Duodenal mucosa (tissue), 2 donors: ENCODE results near the gene RPL28.
"Not testable (repeated sequence)": the region's sequence is repeated elsewhere in the genome, so short reads cannot be mapped to it uniquely, and the experiment has no call there.

Experiments used
- H3K27ac ChIP-seq: one replicate; pipeline ENCODE4 v1.7.0; 2013; ENCODE audit warnings: low read depth, low read length
- H3K27me3 ChIP-seq, 2 donors: one replicate each; pipeline ENCODE4 v1.7.0; 2013; ENCODE audit warnings: low read length in 2 of 2, control low read depth in 1 of 2; ENCODE audit not compliant: insufficient read depth in 2 of 2, control insufficient read depth in 1 of 2
- H3K36me3 ChIP-seq, 2 donors: one replicate each; pipeline ENCODE4 v1.7.0; 2013; ENCODE audit warnings: low read length in 2 of 2, control low read depth in 1 of 2; ENCODE audit not compliant: insufficient read depth in 2 of 2, control insufficient read depth in 1 of 2
- H3K4me1 ChIP-seq, 2 donors: one replicate each; pipeline ENCODE4 v1.7.0; 2013; ENCODE audit warnings: low read length in 2 of 2, control low read depth in 1 of 2; ENCODE audit not compliant: insufficient read depth in 2 of 2, control insufficient read depth in 1 of 2
- H3K4me3 ChIP-seq, 2 donors: one replicate each; pipeline ENCODE4 v1.7.0; 2013; ENCODE audit warnings: low read length in 2 of 2, low read depth in 1 of 2
- H3K9ac ChIP-seq, 2 donors: one replicate each; pipeline ENCODE4 v1.7.0; 2013; ENCODE audit warnings: low read length in 2 of 2, low read depth in 1 of 2
- H3K9me3 ChIP-seq, 2 donors: one replicate each; pipeline ENCODE4 v1.7.0; 2013; ENCODE audit warnings: low read length in 2 of 2, control low read depth in 1 of 2; ENCODE audit not compliant: control insufficient read depth in 1 of 2

Gene RPL28

GRCh38 chr19:55392820-55393761, 7.4 kb downstream of the RPL28 start:
- Histone ChIP-seq H3K9me3 (no peaks in the 10 kb centered on the region), H3K27ac (no peak overlapping the region), H3K4me3 (no peak overlapping the region), H3K4me1 (peaks cover 13 to 14% of the 10 kb centered on the region in 2 donors), H3K9ac (no peak overlapping the region), H3K36me3 (peaks cover 28 to 34% of the 10 kb centered on the region in 2 donors), H3K27me3 (no peaks in the 10 kb centered on the region)

GRCh38 chr19:55398200-55398925, 12.6 kb downstream of the RPL28 start:
- Histone ChIP-seq H3K27ac (no peak overlapping the region), H3K36me3 (peaks cover 26 to 31% of the 10 kb centered on the region in 2 donors), H3K9ac (no peak overlapping the region), H3K4me3 (no peak overlapping the region), H3K9me3 (no peaks in the 10 kb centered on the region), H3K27me3 (no peaks in the 10 kb centered on the region), H3K4me1 (no peaks in the 10 kb centered on the region)

- H3K9ac ChIP-seq: no peak overlapping the region
- no peaks in the 10 kb centered on the region for H3K27me3 ChIP-seq
- no peak overlapping the region for H3K4me3 ChIP-seq
- H3K36me3 ChIP-seq: peaks cover 30 to 42% of the 10 kb centered on the region in 2 donors
- H3K9me3 ChIP-seq: no peaks in the 10 kb centered on the region
- H3K27ac ChIP-seq: no peak overlapping the region
- peaks cover 0 to 2% of the 10 kb centered on the region in 2 donors for H3K4me1 ChIP-seq
Measured at GRCh38 chr19:55400281-55401087, 14.8 kb downstream of the RPL28 start.

- not testable (repeated sequence) for H3K27me3 ChIP-seq, H3K9ac ChIP-seq, H3K27ac ChIP-seq, H3K9me3 ChIP-seq, H3K4me3 ChIP-seq
- Histone ChIP-seq H3K4me1 (peaks cover 8 to 11% of the 10 kb centered on the region in 2 donors), H3K36me3 (peaks cover 34 to 51% of the 10 kb centered on the region in 2 donors)
Measured at GRCh38 chr19:55401390-55401789, 15.7 kb downstream of the RPL28 start.

GRCh38 chr19:55402509-55402908, 16.8 kb downstream of the RPL28 start:
- H3K9me3 ChIP-seq: no peaks in the 10 kb centered on the region
- H3K36me3 ChIP-seq: peaks cover 34 to 51% of the 10 kb centered on the region in 2 donors
- H3K27ac ChIP-seq: no peak overlapping the region
- H3K4me3 ChIP-seq: no peak overlapping the region
- no peaks in the 10 kb centered on the region for H3K27me3 ChIP-seq
- no peak overlapping the region for H3K9ac ChIP-seq
- peaks cover 12 to 17% of the 10 kb centered on the region in 2 donors for H3K4me1 ChIP-seq

GRCh38 chr19:55405638-55406037, 19.9 kb downstream of the RPL28 start:
- no peaks in the 10 kb centered on the region for H3K9me3 ChIP-seq
- peaks cover 30 to 42% of the 10 kb centered on the region in 2 donors for H3K36me3 ChIP-seq
- H3K27ac ChIP-seq: no peak overlapping the region
- peak overlapping the region in 1 of 2 donors; percentile 71 for H3K9ac ChIP-seq
- H3K27me3 ChIP-seq: no peaks in the 10 kb centered on the region
- H3K4me3 ChIP-seq: peak overlapping the region in 1 of 2 donors; percentile 79
- H3K4me1 ChIP-seq: peaks cover 15 to 22% of the 10 kb centered on the region in 2 donors

GRCh38 chr19:55406091-55406825, 20.5 kb downstream of the RPL28 start:
- peak overlapping the region; percentile 78 to 79 for H3K4me3 ChIP-seq
- no peak overlapping the region for H3K27ac ChIP-seq
- H3K9ac ChIP-seq: peak overlapping the region; percentile 63 to 71
- peaks cover 25 to 38% of the 10 kb centered on the region in 2 donors for H3K36me3 ChIP-seq
- H3K9me3 ChIP-seq: no peaks in the 10 kb centered on the region
- H3K27me3 ChIP-seq: no peaks in the 10 kb centered on the region
- H3K4me1 ChIP-seq: peaks cover 15 to 22% of the 10 kb centered on the region in 2 donors

GRCh38 chr19:55406826-55407549, 21.3 kb downstream of the RPL28 start:
- peaks cover 21 to 34% of the 10 kb centered on the region in 2 donors for H3K36me3 ChIP-seq
- H3K9me3 ChIP-seq: no peaks in the 10 kb centered on the region
- H3K27me3 ChIP-seq: no peaks in the 10 kb centered on the region
- H3K4me3 ChIP-seq: peak overlapping the region; percentile 78 to 79
- peaks cover 15 to 22% of the 10 kb centered on the region in 2 donors for H3K4me1 ChIP-seq
- H3K9ac ChIP-seq: peak overlapping the region; percentile 63 to 71
- H3K27ac ChIP-seq: peak overlapping the region; percentile 99

GRCh38 chr19:55407550-55407799, 21.7 kb downstream of the RPL28 start, which contains the start of gene UBE2S:
Gene UBE2S (minus strand): TSS chr19:55407788. CDS start chr19:55407589, 199 bp downstream.
- not testable (repeated sequence) for H3K9me3 ChIP-seq, H3K27me3 ChIP-seq
- peak within 1 kb of the TSS; percentile 99 for H3K27ac ChIP-seq
- H3K9ac ChIP-seq: peak within 1 kb of the TSS; percentile 71 to 80
- peaks cover 15 to 22% of the 10 kb centered on the region in 2 donors for H3K4me1 ChIP-seq
- peak within 1 kb of the TSS; percentile 78 to 84 for H3K4me3 ChIP-seq
- peaks cover 16 to 29% of the 10 kb centered on the region in 2 donors for H3K36me3 ChIP-seq
